CD4-positive, alpha-beta T cell treated with Interferon alpha-2 for 1 hour (primary cell): Measurements from ENCODE around the gene NR0B1.

ENCODE experiments used
- DNase-seq, 2 donors: peaks; one replicate each; pipeline ENCODE4 v3.0.0-alpha.2; 2020 to 2022

NR0B1 gene

DNA sequence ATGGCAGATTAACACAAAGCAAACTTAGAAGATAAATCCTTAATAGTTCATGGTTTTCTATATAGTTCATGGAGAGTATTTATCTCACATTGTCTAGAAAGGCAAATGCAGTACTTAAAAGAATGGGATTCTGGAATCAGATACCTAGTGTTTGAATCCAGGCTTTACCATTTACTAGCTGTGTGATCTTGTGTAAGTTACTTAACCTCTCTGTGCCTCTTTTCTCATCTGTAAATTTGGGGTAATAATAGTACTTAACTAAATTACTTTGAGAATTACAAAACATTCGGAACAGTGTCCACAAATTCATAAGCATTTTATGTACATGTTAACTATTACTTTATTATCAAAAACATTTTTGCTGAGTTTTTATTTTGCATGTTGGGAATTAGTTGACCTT, 46.4 kb downstream of the NR0B1 start:
- no peak for DNase-seq

DNA sequence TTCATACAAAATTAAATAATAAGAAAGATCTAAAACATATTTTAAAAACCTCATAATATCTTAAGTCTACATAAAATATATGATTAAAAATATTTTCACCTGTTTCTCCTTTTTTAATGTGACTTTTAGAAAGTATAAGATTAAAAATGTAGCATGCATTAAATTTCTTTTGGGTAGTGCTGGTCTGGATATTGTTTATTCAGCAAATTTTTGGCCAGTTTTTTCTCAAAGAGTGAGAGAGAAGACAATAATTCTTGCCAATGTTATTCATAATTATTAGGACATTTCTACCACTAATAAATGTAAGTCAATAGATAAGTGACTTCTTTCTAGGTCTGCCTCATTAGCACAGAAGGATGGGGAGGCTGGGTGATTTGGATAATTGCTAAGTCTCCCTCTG, 48.2 kb downstream of the NR0B1 start:
- DNase-seq = no peak

DNA sequence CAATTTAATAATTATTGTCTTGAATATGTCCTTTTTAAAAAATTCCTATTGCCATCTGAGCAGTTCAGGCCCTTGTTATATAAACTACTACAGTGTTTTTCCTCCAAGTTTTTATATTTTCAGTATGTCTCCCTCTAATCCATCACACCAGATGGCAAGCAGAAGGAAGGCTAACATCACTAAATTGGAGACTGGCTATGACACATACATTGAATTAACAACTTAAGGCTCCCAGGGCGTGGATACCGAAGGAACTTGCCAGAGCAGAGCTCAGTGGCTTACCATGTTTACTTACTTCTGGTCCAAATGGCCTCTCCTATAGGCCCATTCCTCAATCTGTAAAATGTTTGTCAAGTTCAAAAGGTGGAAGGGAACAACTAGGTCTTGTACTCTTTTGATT, 49.3 kb downstream of the NR0B1 start:
- no peak for DNase-seq
